A549 (cell line): ENCODE results near the gene CTSH. TPM values are rescaled to one million over a fixed set of nuclear protein-coding genes. Genes with fewer than 3 reads are reported as not detected.

Experiments used
- ATAC-seq, 2 experiments: fragments of 200-7000 bp in 1 of 2; fragments of >200 bp in 1 of 2; cut with Nextera tagmentation in 1 of 2; cut with Tn5 transposase in 1 of 2; 3 replicates each; pipeline versions ENCODE4 v1.8.0 to v1.9.1; 2018 to 2020; ENCODE audit warnings: mild to moderate bottlenecking in 1 of 2, moderate library complexity in 1 of 2
- CTCF ChIA-PET: fragments of 300-600 bp; sonication (Branson Sonifier 250); formaldehyde crosslinking; extraction: SDS; loops from one replicate; lab custom pipeline; 2021; ENCODE audit warnings: antibody characterized with exemption, inconsistent platforms; lab: Yijun Ruan, JAX
- POLR2A ChIA-PET: fragments of 350-600 bp; formaldehyde crosslinking; extraction: SDS; loops from one replicate; lab custom pipeline; 2021; ENCODE audit warnings: antibody characterized with exemption, inconsistent platforms; lab: Yijun Ruan, JAX
- DNase-seq, 2 experiments: peaks; one replicate each; pipeline versions ENCODE4 v3.0.0 to v3.0.0-alpha.2; 2011 to 2016; ENCODE audit warnings: low read depth in 1 of 2, low spot score in 1 of 2
- FAIRE-seq: peaks from 2 replicates; lab custom pipeline; 2011; peaks lifted over from hg19 to GRCh38; lab: Jason Lieb, UNC
- H3K27ac ChIP-seq, 2 experiments: fragments of >200 bp; sonication (Bioruptor Twin); formaldehyde crosslinking; 3 replicates each; pipeline ENCODE4 v1.5.1; 2016 to 2017
- H3K4me1 ChIP-seq: fragments of >200 bp; sonication (Bioruptor Twin); formaldehyde crosslinking; 3 replicates; pipeline ENCODE4 v1.6.1; 2016
- H3K4me2 ChIP-seq: fragments of >200 bp; sonication (Bioruptor Twin); formaldehyde crosslinking; 3 replicates; pipeline ENCODE4 v1.6.1; 2016
- H3K4me3 ChIP-seq: fragments of >200 bp; sonication (Bioruptor Twin); formaldehyde crosslinking; 3 replicates; pipeline ENCODE4 v1.5.1; 2016
- H3K9me3 ChIP-seq: fragments of >200 bp; sonication (Bioruptor Twin); formaldehyde crosslinking; 3 replicates; pipeline ENCODE4 v1.6.1; 2016
- CBX8 ChIP-seq: fragments of 200-600 bp; sonication (generic); IDR thresholded peaks from 2 replicates; pipeline ENCODE4 v1.6.1; 2016
- CEBPB ChIP-seq, 2 experiments: fragments of >200 bp in 1 of 2; sonication (Bioruptor Twin) in 1 of 2; formaldehyde crosslinking in 1 of 2; IDR thresholded peaks; 2 replicates each; pipeline ENCODE4 v1.6.1; 2012 to 2016
- EHF ChIP-seq: fragments of 250-450 bp; sonication (Bioruptor Pico); IDR thresholded peaks from 2 replicates; pipeline ENCODE4 v1.5.0; 2020; ENCODE audit warnings: mild to moderate bottlenecking
- EHMT2 ChIP-seq: fragments of 200-600 bp; sonication (generic); IDR thresholded peaks from 2 replicates; pipeline ENCODE4 v1.6.1; 2016; ENCODE audit warnings: antibody characterized with exemption, low read depth, mild to moderate bottlenecking, moderate library complexity
- HOXA7 ChIP-seq: fragments of 250-450 bp; sonication (Bioruptor Pico); IDR thresholded peaks from 2 replicates; pipeline ENCODE4 v1.5.0; 2020; ENCODE audit warnings: mild to moderate bottlenecking, moderate library complexity
- HOXB5 ChIP-seq: fragments of 250-450 bp; sonication (Bioruptor Pico); IDR thresholded peaks from 2 replicates; pipeline ENCODE4 v1.5.0; 2020; ENCODE audit warnings: mild to moderate bottlenecking, moderate library complexity
- JUNB ChIP-seq: fragments of >200 bp; sonication (Bioruptor Twin); formaldehyde crosslinking; IDR thresholded peaks from 2 replicates; pipeline ENCODE4 v1.6.1; 2016
- NR3C1 ChIP-seq: fragments of >200 bp; sonication (Bioruptor Twin); formaldehyde crosslinking; IDR thresholded peaks from 3 replicates; pipeline ENCODE4 v1.6.1; 2017
- PHF8 ChIP-seq: fragments of 200-600 bp; sonication (generic); IDR thresholded peaks from 2 replicates; pipeline ENCODE4 v1.6.1; 2016; ENCODE audit warnings: low read depth, mild to moderate bottlenecking, antibody characterized with exemption, moderate library complexity, borderline replicate concordance
- RAD21 ChIP-seq, 2 experiments: fragments of >200 bp in 1 of 2; sonication (Bioruptor Twin) in 1 of 2; formaldehyde crosslinking in 1 of 2; IDR thresholded peaks in 1 of 2; conservative IDR thresholded peaks in 1 of 2; 2 replicates in 1 of 2; 3 replicates in 1 of 2; pipeline ENCODE4 v1.6.1; 2012 to 2018; ENCODE audit warnings: inconsistent platforms in 1 of 2
- RCOR1 ChIP-seq: fragments of 150-350 bp; IDR thresholded peaks from 2 replicates; pipeline ENCODE4 v1.6.1; 2014; ENCODE audit warnings: antibody characterized with exemption, low read length, low read depth
- SMC3 ChIP-seq: fragments of >200 bp; sonication (Bioruptor Twin); formaldehyde crosslinking; IDR thresholded peaks from 3 replicates; pipeline ENCODE4 v1.6.1; 2018; ENCODE audit warnings: inconsistent platforms
- WGBS: methylation state at CpG from one replicate; pipeline ENCODE4 v1.1.6; 2017; ENCODE audit errors: missing lambda C conversion rate; 5-methylcytosine and 5-hydroxymethylcytosine counted together
- polyA plus RNA-seq, 4 experiments: library from polyadenylated mRNA; depleted of rRNA in 3 of 4; stranded (reverse); fragments of >200 nt; fragmentation: RNase III in 1 of 4; extraction: RNeasy Plus Mini Kit Qiagen cat#74134 plus additional on column Dnase treatment in 1 of 4; gene quantifications; 2 replicates in 3 of 4; 3 replicates in 1 of 4; pipeline ENCODE4 v1.2.3, GENCODE V29; 2011 to 2017
- TF ChIP-seq, protein P1 (sequence below): fragments of 450-650 bp; IDR thresholded peaks from 2 replicates; pipeline ENCODE4 v1.6.1; 2014; ENCODE audit warnings: antibody characterized with exemption
- TF ChIP-seq, protein P2 (sequence below): fragments of >200 bp; sonication (Bioruptor Twin); formaldehyde crosslinking; IDR thresholded peaks from 3 replicates; pipeline ENCODE4 v1.5.1; 2016
- TF ChIP-seq, protein P3 (sequence below): fragments of 250-450 bp; sonication (Bioruptor Pico); IDR thresholded peaks from 2 replicates; pipeline ENCODE4 v1.5.0; 2020; ENCODE audit warnings: low read depth, mild to moderate bottlenecking, moderate library complexity
- TF ChIP-seq, protein P4 (sequence below): fragments of >200 bp; sonication (Bioruptor Twin); formaldehyde crosslinking; IDR thresholded peaks from 3 replicates; pipeline ENCODE4 v1.6.1; 2016

Gene CTSH
- polyA plus RNA-seq, 2 of the 4 experiments (the other 2 are of a cell fraction): 25.2 to 33.3 TPM

DNA sequence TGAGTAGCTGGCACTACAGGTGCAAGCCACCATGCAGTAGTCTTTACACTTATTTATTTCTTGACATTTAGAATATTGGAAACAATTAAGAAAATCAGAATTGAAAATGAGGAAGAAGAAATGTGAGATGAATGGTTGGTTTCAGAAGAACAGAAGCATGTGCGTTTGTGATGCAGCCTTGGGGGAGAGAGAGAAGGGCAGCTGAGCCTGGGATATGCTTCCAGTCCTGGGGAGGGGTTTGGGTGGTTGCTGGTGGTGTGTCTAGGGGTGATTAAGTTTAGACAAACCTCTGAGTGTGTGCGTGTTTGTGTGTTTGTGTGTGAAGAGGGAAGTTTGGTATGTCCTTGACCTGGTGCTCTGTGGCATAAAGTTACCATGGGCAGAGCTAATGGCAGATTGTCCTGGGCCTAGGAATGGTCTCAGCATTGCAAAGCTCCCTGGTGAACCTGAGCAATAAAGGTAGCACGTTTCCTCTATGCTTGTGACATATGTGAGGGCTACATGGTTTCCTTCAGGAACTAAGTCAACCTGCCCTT, 35.6 kb downstream of the CTSH start:
- DNase-seq (no peak), FAIRE-seq (no peak), ATAC-seq (peak in 1 of 2 experiments; percentile 19; a peak in 3 of 6 replicates)
- WGBS: 65% methylated on average over 3 of the region's 3 CpGs
- Histone ChIP-seq H3K4me1 (peaks cover 22% of the 10 kb centered on the region), H3K4me2 (no peak overlapping the region), H3K4me3 (no peak overlapping the region), H3K9me3 (no peaks in the 10 kb centered on the region), H3K27ac (no peak overlapping the region)
- POLR2A ChIA-PET: interaction anchor here (0.8 kb wide), 1 partner anchor 80 kb away, joined by 3 read pairs; no protein-coding TSS in a partner anchor
- CTCF ChIA-PET: interaction anchor here (0.6 to 9.5 kb wide), 33 partner anchors 10 to 406 kb away, joined by 3 to 150 read pairs (median 6); partner anchors contain the start of gene TMED3
- TF ChIP-seq EHMT2 (no peak), PHF8 (no peak), RCOR1 (no peak), HOXA7 (no peak)
- TF ChIP-seq, protein P1, sequence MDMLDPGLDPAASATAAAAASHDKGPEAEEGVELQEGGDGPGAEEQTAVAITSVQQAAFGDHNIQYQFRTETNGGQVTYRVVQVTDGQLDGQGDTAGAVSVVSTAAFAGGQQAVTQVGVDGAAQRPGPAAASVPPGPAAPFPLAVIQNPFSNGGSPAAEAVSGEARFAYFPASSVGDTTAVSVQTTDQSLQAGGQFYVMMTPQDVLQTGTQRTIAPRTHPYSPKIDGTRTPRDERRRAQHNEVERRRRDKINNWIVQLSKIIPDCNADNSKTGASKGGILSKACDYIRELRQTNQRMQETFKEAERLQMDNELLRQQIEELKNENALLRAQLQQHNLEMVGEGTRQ: no peak

DNA sequence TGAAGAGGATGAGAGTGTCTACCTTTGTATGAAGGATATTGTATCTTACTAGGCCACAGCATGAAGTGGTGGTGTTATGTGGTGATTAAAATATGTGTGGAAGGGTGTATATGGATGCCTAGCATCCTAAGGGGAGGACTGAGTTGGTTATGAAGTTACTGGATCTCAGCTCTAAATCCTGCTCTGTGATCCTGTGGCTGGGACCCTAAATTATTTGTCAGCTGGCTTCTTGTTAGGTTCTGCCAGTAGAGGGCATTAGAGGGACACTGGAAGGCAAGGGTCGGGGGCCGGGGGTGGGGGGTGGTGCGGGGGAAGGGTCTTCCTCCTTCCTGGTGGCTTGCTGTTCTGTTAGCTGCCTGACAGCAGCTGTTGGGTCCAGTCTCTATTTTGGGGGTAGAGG, 37.3 kb downstream of the CTSH start:
- TF ChIP-seq, protein P2, sequence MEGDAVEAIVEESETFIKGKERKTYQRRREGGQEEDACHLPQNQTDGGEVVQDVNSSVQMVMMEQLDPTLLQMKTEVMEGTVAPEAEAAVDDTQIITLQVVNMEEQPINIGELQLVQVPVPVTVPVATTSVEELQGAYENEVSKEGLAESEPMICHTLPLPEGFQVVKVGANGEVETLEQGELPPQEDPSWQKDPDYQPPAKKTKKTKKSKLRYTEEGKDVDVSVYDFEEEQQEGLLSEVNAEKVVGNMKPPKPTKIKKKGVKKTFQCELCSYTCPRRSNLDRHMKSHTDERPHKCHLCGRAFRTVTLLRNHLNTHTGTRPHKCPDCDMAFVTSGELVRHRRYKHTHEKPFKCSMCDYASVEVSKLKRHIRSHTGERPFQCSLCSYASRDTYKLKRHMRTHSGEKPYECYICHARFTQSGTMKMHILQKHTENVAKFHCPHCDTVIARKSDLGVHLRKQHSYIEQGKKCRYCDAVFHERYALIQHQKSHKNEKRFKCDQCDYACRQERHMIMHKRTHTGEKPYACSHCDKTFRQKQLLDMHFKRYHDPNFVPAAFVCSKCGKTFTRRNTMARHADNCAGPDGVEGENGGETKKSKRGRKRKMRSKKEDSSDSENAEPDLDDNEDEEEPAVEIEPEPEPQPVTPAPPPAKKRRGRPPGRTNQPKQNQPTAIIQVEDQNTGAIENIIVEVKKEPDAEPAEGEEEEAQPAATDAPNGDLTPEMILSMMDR: peak; percentile 43; the same call in 2 of the 3 replicates
- no peak for TF ChIP-seq HOXB5
- no peak for TF ChIP-seq NR3C1
- TF ChIP-seq RAD21 (conservative IDR thresholded peaks at IDR 0.05 in 1 of 2, IDR thresholded peaks at IDR 0.05 in 1 of 2): peak; percentile 40 to 45; a peak in 4 of 5 replicates
- no peak for TF ChIP-seq EHF (CRISPR knock-in tag)
- peak; percentile 21; the same call in 2 of the 3 replicates for TF ChIP-seq SMC3
- no peak for TF ChIP-seq CBX8
- TF ChIP-seq, protein P3, sequence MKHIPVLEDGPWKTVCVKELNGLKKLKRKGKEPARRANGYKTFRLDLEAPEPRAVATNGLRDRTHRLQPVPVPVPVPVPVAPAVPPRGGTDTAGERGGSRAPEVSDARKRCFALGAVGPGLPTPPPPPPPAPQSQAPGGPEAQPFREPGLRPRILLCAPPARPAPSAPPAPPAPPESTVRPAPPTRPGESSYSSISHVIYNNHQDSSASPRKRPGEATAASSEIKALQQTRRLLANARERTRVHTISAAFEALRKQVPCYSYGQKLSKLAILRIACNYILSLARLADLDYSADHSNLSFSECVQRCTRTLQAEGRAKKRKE (CRISPR knock-in tag): no peak
- POLR2A ChIA-PET: no interaction called here

DNA sequence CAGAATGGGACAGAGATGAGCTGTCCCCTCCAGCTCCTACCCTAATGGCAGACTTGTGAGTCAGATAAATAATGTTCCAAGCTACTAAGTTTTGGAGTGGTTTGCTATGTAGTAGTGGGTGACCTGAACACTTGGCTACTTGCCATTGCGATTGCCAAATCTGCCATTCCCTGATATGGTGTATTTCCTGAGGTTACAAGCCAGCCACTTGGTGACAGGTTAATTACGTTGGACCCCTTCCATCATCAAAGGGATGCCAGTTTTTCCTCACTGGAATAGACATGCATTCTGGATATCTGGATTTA, 38.6 kb downstream of the CTSH start:
- Histone ChIP-seq H3K9me3 (no peaks in the 10 kb centered on the region), H3K4me1 (peaks cover 22% of the 10 kb centered on the region), H3K4me3 (no peak overlapping the region), H3K4me2 (peak overlapping the region; percentile 31; the same call in 2 of the 3 replicates), H3K27ac (peak overlapping the region; percentile 9 to 57; a peak in 3 of 6 replicates)
- DNase-seq (peak in 1 of 2 experiments; percentile 42), ATAC-seq (peak; percentile 34 to 40), FAIRE-seq (no peak)
- TF ChIP-seq CEBPB (IDR thresholded peaks at IDR 0.05) (0 out of 4 replicates have a peak, but pooled peaks have one; percentile 28 to 45), EHF (CRISPR knock-in tag) (no peak), JUNB (peak; percentile 16; the same call in 1 of the 2 replicates)
- TF ChIP-seq, protein P4, sequence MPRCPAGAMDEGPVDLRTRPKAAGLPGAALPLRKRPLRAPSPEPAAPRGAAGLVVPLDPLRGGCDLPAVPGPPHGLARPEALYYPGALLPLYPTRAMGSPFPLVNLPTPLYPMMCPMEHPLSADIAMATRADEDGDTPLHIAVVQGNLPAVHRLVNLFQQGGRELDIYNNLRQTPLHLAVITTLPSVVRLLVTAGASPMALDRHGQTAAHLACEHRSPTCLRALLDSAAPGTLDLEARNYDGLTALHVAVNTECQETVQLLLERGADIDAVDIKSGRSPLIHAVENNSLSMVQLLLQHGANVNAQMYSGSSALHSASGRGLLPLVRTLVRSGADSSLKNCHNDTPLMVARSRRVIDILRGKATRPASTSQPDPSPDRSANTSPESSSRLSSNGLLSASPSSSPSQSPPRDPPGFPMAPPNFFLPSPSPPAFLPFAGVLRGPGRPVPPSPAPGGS: 0 out of 3 replicates have a peak, but pooled peaks have one; percentile 6
- WGBS: 87% methylated on average over 2 of the region's 2 CpGs
- CTCF ChIA-PET: interaction anchor here (1.2 to 9.5 kb wide), 10 partner anchors 7 to 277 kb away, joined by 3 to 150 read pairs (median 10); no protein-coding TSS in a partner anchor
- POLR2A ChIA-PET: interaction anchor here (1.3 kb wide), 1 partner anchor 13 kb away, joined by 3 read pairs; no protein-coding TSS in a partner anchor

More for the DNA sequence above, 37.3 kb downstream of the CTSH start:
- WGBS: 75% methylated on average over 3 of the region's 3 CpGs
- FAIRE-seq (no peak), ATAC-seq (peak in 1 of 2 experiments; percentile 4; a peak in 3 of 6 replicates), DNase-seq (no peak)
- Histone ChIP-seq H3K4me3 (no peak overlapping the region), H3K27ac (no peak overlapping the region), H3K4me2 (no peak overlapping the region), H3K4me1 (peaks cover 22% of the 10 kb centered on the region), H3K9me3 (no peaks in the 10 kb centered on the region)
- CTCF ChIA-PET: interaction anchor here (1.0 to 9.5 kb wide), 13 partner anchors 9 to 275 kb away, joined by 3 to 150 read pairs (median 16); no protein-coding TSS in a partner anchor
